CD4-positive, CD25-positive, alpha-beta regulatory T cell (primary cell): ENCODE measurements around the gene RIMS1. TPM values are rescaled to one million over a fixed set of nuclear protein-coding genes. Genes with fewer than 3 reads are reported as not detected.

Experiments
- ATAC-seq, 2 donors: fragments of 150-1000 bp; cut with Tn5 transposase; one replicate each; pipeline ENCODE4 v1.10.0; 2021; ENCODE audit warnings: low read depth in 2 of 2, moderate number of reproducible peaks in 2 of 2, moderate library complexity in 1 of 2
- DNase-seq, 3 donors: peaks; one replicate each; pipeline versions ENCODE4 v3.0.0 to v3.0.0-alpha.2; 2012 to 2022; ENCODE audit warnings: mixed read lengths in 1 of 3
- H3K27ac ChIP-seq: one replicate; pipeline ENCODE4 v1.7.0; 2013; ENCODE audit warnings: mild to moderate bottlenecking, low read length; ENCODE audit not compliant: insufficient read depth, poor library complexity, severe bottlenecking
- H3K27me3 ChIP-seq: one replicate; pipeline ENCODE4 v1.7.0; 2013; ENCODE audit warnings: low read length; ENCODE audit not compliant: control insufficient read depth, insufficient read depth
- H3K36me3 ChIP-seq: one replicate; pipeline ENCODE4 v1.7.0; 2013; ENCODE audit warnings: mild to moderate bottlenecking, low read length, moderate library complexity; ENCODE audit not compliant: control insufficient read depth, insufficient read depth
- H3K4me1 ChIP-seq: 2 replicates; pipeline ENCODE4 v1.7.0; 2013; ENCODE audit warnings: mild to moderate bottlenecking, low read length; ENCODE audit not compliant: insufficient read depth, control insufficient read depth, poor library complexity, severe bottlenecking
- H3K4me3 ChIP-seq: one replicate; pipeline ENCODE4 v1.7.0; 2013; ENCODE audit warnings: low read depth, mild to moderate bottlenecking, low read length, moderate library complexity
- H3K9me3 ChIP-seq, 2 experiments: 1 replicate in 1 of 2; 2 replicates in 1 of 2; pipeline ENCODE4 v1.7.0; 2013; ENCODE audit warnings: low read length in 2 of 2, mild to moderate bottlenecking in 1 of 2, moderate library complexity in 1 of 2; ENCODE audit not compliant: control insufficient read depth in 2 of 2
- H3K27ac Mint-ChIP-seq, 3 donors: one replicate each; pipeline ENCODE4 v1.8.0; 2020 to 2022; ENCODE audit warnings: mild to moderate bottlenecking in 3 of 3, mixed read lengths in 3 of 3, moderate library complexity in 2 of 3
- H3K27me3 Mint-ChIP-seq: one replicate; pipeline ENCODE4 v1.8.0; 2022; ENCODE audit warnings: mild to moderate bottlenecking, mixed read lengths
- H3K36me3 Mint-ChIP-seq: one replicate; pipeline ENCODE4 v1.8.0; 2020; ENCODE audit warnings: mixed read lengths
- H3K4me1 Mint-ChIP-seq, 4 donors: one replicate each; pipeline ENCODE4 v1.8.0; 2020 to 2022; ENCODE audit warnings: mixed read lengths in 4 of 4, mild to moderate bottlenecking in 1 of 4
- H3K4me3 Mint-ChIP-seq, 4 donors: one replicate each; pipeline ENCODE4 v1.8.0; 2020 to 2022; ENCODE audit warnings: mild to moderate bottlenecking in 4 of 4, mixed read lengths in 4 of 4, moderate library complexity in 3 of 4
- H3K9me3 Mint-ChIP-seq, 7 donors: one replicate each; pipeline ENCODE4 v1.8.0; 2020 to 2022; ENCODE audit warnings: mixed read lengths in 7 of 7, mild to moderate bottlenecking in 3 of 7, moderate library complexity in 2 of 7
- polyA plus RNA-seq, 4 donors: library from polyadenylated mRNA; unstranded; fragments of 300-500 nt; fragmentation: Illumina TruSeq; gene quantifications; one replicate each; pipeline ENCODE4 v1.2.3, GENCODE V29; 2021
- total RNA-seq: library from RNA; stranded (reverse); gene quantifications from one replicate; pipeline ENCODE4 v1.2.3, GENCODE V29; 2022

Gene RIMS1
- total and polyA plus RNA-seq, 5 donors from 2014 or later, result not detected

DNA sequence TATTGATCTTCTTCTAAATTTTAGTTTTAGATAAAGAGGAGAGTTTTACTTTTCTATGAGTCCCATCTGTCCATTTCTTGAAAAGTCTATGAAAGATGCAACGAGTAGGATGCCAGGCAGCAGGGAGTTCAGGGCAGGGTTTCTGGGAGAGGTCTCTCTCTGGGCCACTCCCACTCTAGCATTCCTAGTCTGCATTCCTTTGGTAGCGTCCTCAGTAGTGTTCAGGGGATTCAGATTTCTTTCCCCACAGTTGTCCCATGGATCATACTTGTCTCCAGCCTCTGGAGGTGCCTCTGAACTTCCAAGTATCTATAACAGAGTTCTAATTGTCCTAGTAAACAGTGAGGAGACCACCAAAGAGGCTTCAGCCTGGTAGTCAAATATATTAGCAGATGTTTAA lies 225.3 kb downstream of the RIMS1 start:
- H3K4me1 Mint-ChIP-seq, result no peaks in the 10 kb centered on the region
- no peak overlapping the region for H3K27ac Mint-ChIP-seq
- Histone ChIP-seq H3K4me1 (no peaks in the 10 kb centered on the region), H3K27me3 (no peaks in the 10 kb centered on the region), H3K27ac (no peak overlapping the region), H3K4me3 (no peak overlapping the region), H3K9me3 (no peaks in the 10 kb centered on the region), H3K36me3 (no peaks in the 10 kb centered on the region)
- H3K4me3 Mint-ChIP-seq, result no peak overlapping the region
- peaks cover 0 to 5% (median 2%) of the 10 kb centered on the region in 7 donors for H3K9me3 Mint-ChIP-seq
- no peaks in the 10 kb centered on the region for H3K36me3 Mint-ChIP-seq
- ATAC-seq (no peak), DNase-seq (no peak)
- no peaks in the 10 kb centered on the region for H3K27me3 Mint-ChIP-seq

GRCh38 chr6:72130327-72130726 lies 244.0 kb downstream of the RIMS1 start:
- Histone ChIP-seq H3K36me3 (no peaks in the 10 kb centered on the region), H3K27ac (no peak overlapping the region), H3K27me3 (no peaks in the 10 kb centered on the region), H3K9me3 (no peaks in the 10 kb centered on the region), H3K4me3 (no peak overlapping the region), H3K4me1 (no peaks in the 10 kb centered on the region)
- Mint-ChIP-seq H3K9me3 (peaks cover 0 to 7% (median 2%) of the 10 kb centered on the region in 7 donors), H3K27me3 (no peaks in the 10 kb centered on the region), H3K27ac (no peak overlapping the region), H3K36me3 (no peaks in the 10 kb centered on the region), H3K4me3 (no peak overlapping the region), H3K4me1 (no peaks in the 10 kb centered on the region)
- no peak for ATAC-seq
- no peak for DNase-seq

DNA sequence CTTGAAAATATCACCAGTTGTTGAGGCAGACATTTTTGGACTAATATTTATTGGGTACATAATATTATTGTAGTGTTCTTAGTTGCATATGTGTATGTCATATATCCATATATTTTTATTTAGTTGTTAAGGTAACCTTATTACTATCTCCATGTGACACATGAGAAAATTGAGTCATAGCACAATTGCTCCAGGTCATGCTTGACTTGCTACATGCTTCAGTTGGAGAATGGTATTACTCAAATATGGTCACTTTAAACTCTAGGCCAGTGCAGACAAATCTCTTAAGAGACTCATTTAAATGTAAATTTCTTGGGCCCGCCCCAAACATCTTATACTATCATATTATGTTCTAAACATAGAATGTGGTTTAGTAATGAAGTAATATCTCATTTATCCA lies 246.1 kb downstream of the RIMS1 start:
- no peak overlapping the region for H3K4me3 ChIP-seq
- Mint-ChIP-seq H3K4me3 (no peak overlapping the region), H3K4me1 (no peaks in the 10 kb centered on the region), H3K27ac (no peak overlapping the region), H3K27me3 (no peaks in the 10 kb centered on the region), H3K36me3 (no peaks in the 10 kb centered on the region), H3K9me3 (peaks cover 0 to 5% (median 0%) of the 10 kb centered on the region in 7 donors)
- ATAC-seq (no peak), DNase-seq (no peak)
- H3K4me1 ChIP-seq, result no peaks in the 10 kb centered on the region
- H3K27ac ChIP-seq, result no peak overlapping the region
- no peaks in the 10 kb centered on the region for H3K36me3 ChIP-seq
- no peaks in the 10 kb centered on the region for H3K27me3 ChIP-seq
- H3K9me3 ChIP-seq, result no peaks in the 10 kb centered on the region

- no peaks in the 10 kb centered on the region for H3K4me1 Mint-ChIP-seq
- no peaks in the 10 kb centered on the region for H3K27me3 ChIP-seq
These were observed 246.5 kb downstream of the RIMS1 start for GRCh38 chr6:72132851-72133250.

GRCh38 chr6:72133324-72133723 lies 247.0 kb downstream of the RIMS1 start:
- Mint-ChIP-seq H3K36me3 (no peaks in the 10 kb centered on the region), H3K27me3 (no peaks in the 10 kb centered on the region), H3K9me3 (peaks cover 0 to 5% (median 0%) of the 10 kb centered on the region in 7 donors), H3K27ac (no peak overlapping the region), H3K4me1 (no peaks in the 10 kb centered on the region), H3K4me3 (no peak overlapping the region)
- Histone ChIP-seq H3K4me3 (no peak overlapping the region), H3K36me3 (no peaks in the 10 kb centered on the region), H3K9me3 (no peaks in the 10 kb centered on the region), H3K27me3 (no peaks in the 10 kb centered on the region), H3K27ac (no peak overlapping the region), H3K4me1 (no peaks in the 10 kb centered on the region)
- ATAC-seq, result no peak
- no peak for DNase-seq

More at GRCh38 chr6:72132851-72133250, 246.5 kb downstream of the RIMS1 start:
- Mint-ChIP-seq H3K36me3 (no peaks in the 10 kb centered on the region), H3K27ac (no peak overlapping the region), H3K4me3 (no peak overlapping the region), H3K27me3 (no peaks in the 10 kb centered on the region), H3K9me3 (peaks cover 0 to 5% (median 0%) of the 10 kb centered on the region in 7 donors)
- H3K4me1 ChIP-seq, result no peaks in the 10 kb centered on the region
- no peaks in the 10 kb centered on the region for H3K36me3 ChIP-seq
- no peaks in the 10 kb centered on the region for H3K9me3 ChIP-seq
- DNase-seq, result no peak
- H3K4me3 ChIP-seq, result no peak overlapping the region
- no peak overlapping the region for H3K27ac ChIP-seq
- ATAC-seq, result no peak

DNA sequence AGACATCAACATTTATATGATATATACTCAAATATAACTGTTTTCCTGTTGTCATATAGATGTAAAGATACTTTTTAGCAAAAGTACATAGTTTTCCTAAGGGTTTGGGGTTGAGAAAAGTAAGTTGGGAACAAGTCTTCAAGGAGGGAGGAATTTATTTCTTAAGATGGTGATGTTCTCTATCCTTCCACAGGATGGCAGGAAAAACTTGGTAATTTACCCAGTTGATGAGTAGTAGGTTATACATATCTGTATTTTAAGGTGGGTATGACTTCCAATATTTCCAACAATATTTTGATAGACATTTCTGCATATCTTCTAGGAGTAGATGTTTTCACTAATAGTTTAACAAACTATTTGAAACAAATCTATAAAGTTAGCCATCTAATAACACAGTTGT lies 254.4 kb downstream of the RIMS1 start:
- Histone ChIP-seq H3K4me3 (no peak overlapping the region), H3K36me3 (no peaks in the 10 kb centered on the region), H3K27ac (no peak overlapping the region), H3K4me1 (no peaks in the 10 kb centered on the region), H3K9me3 (no peaks in the 10 kb centered on the region), H3K27me3 (no peaks in the 10 kb centered on the region)
- Mint-ChIP-seq H3K4me1 (no peaks in the 10 kb centered on the region), H3K9me3 (no peaks in the 10 kb centered on the region), H3K4me3 (no peak overlapping the region), H3K36me3 (no peaks in the 10 kb centered on the region), H3K27ac (no peak overlapping the region), H3K27me3 (no peaks in the 10 kb centered on the region)
- ATAC-seq, result no peak
- DNase-seq, result no peak

- peaks cover 0 to 3% of the 10 kb centered on the region in 2 experiments for H3K9me3 ChIP-seq
- no peaks in the 10 kb centered on the region for H3K27me3 Mint-ChIP-seq
- no peak for ATAC-seq
- no peaks in the 10 kb centered on the region for H3K36me3 ChIP-seq
- no peaks in the 10 kb centered on the region for H3K36me3 Mint-ChIP-seq
- no peaks in the 10 kb centered on the region for H3K4me1 Mint-ChIP-seq
- no peak overlapping the region for H3K27ac Mint-ChIP-seq
- no peaks in the 10 kb centered on the region for H3K27me3 ChIP-seq
- no peaks in the 10 kb centered on the region for H3K4me1 ChIP-seq
- H3K4me3 Mint-ChIP-seq, result no peak overlapping the region
- H3K4me3 ChIP-seq, result no peak overlapping the region
- peaks cover 0 to 10% (median 3%) of the 10 kb centered on the region in 7 donors for H3K9me3 Mint-ChIP-seq
- no peak overlapping the region for H3K27ac ChIP-seq
- no peak for DNase-seq
These were observed 263.4 kb downstream of the RIMS1 start for GRCh38 chr6:72149715-72150114.

DNA sequence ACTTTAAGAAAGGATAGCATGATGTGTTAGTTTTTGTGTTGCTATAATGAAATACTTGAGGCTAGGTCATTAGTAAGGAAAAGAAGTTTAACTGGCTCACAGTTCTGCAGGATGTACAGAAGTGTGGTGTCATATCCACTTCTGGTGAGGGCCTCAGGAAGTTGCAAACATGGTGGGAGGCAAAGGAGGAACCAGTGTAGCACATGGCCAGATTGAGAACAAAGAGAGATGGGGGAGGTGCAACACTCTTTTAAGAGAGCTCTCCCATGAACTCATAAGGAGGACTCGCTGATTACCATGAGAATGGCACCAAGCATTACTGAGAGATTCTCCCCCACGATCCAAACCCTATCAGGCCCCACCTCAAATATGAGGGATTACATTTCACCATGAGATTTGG lies 265.4 kb downstream of the RIMS1 start:
- ATAC-seq (no peak), DNase-seq (no peak)
- Histone ChIP-seq H3K36me3 (no peaks in the 10 kb centered on the region), H3K4me3 (no peak overlapping the region), H3K9me3 (peaks cover 0 to 3% of the 10 kb centered on the region in 2 experiments), H3K27ac (no peak overlapping the region), H3K27me3 (no peaks in the 10 kb centered on the region), H3K4me1 (no peaks in the 10 kb centered on the region)
- no peaks in the 10 kb centered on the region for H3K4me1 Mint-ChIP-seq
- H3K9me3 Mint-ChIP-seq, result peaks cover 0 to 10% (median 3%) of the 10 kb centered on the region in 7 donors
- no peak overlapping the region for H3K4me3 Mint-ChIP-seq
- no peaks in the 10 kb centered on the region for H3K27me3 Mint-ChIP-seq
- H3K36me3 Mint-ChIP-seq, result no peaks in the 10 kb centered on the region
- no peak overlapping the region for H3K27ac Mint-ChIP-seq
